H1 (cell line): ENCODE data around the gene RNF130.

Source experiments
- CBX5 ChIP-seq: fragments of 300-800, 300-1000 bp; sonication (generic); IDR thresholded peaks from 2 replicates; pipeline ENCODE4 v1.7.1; 2016; ENCODE audit warnings: antibody characterized with exemption, low read length, low read depth
- EZH2 ChIP-seq: fragments of 200-600 bp; sonication (generic); IDR thresholded peaks from 2 replicates; pipeline ENCODE4 v1.7.1; 2012; ENCODE audit warnings: low read depth, mild to moderate bottlenecking, moderate library complexity, low read length, inconsistent platforms; ENCODE audit not compliant: severe bottlenecking
- FOSL1 ChIP-seq: IDR thresholded peaks from 2 replicates; pipeline ENCODE4 v1.6.1; 2011; ENCODE audit warnings: mild to moderate bottlenecking, low read depth, low read length, moderate library complexity; ENCODE audit not compliant: insufficient read depth
- SAP30 ChIP-seq: fragments of 300-600 bp; sonication (generic); IDR thresholded peaks from 2 replicates; pipeline ENCODE4 v1.7.1; 2012; ENCODE audit warnings: low read length, moderate library complexity, mild to moderate bottlenecking, inconsistent platforms; ENCODE audit not compliant: insufficient read depth, insufficient replicate concordance
- SIX5 ChIP-seq: IDR thresholded peaks from 2 replicates; pipeline ENCODE4 v1.6.1; 2011; ENCODE audit warnings: mild to moderate bottlenecking, low read depth, low read length
- SRF ChIP-seq: IDR thresholded peaks from 2 replicates; pipeline ENCODE4 v1.6.1; 2011; ENCODE audit warnings: mild to moderate bottlenecking, low read depth, low read length, moderate library complexity
- ZNF274 ChIP-seq: IDR thresholded peaks from 2 replicates; pipeline ENCODE4 v1.7.0; 2012; ENCODE audit warnings: low read length, borderline replicate concordance; ENCODE audit errors: extremely low read depth
- TF ChIP-seq, protein P1 (sequence below), 3 experiments: IDR thresholded peaks; 1 replicate in 2 of 3; 2 replicates in 1 of 3; pipeline versions ENCODE4 v1.5.1 to v1.6.1; 2011; ENCODE audit warnings: low read length in 3 of 3, mild to moderate bottlenecking in 3 of 3, inconsistent platforms in 2 of 3, low read depth in 1 of 3, moderate library complexity in 1 of 3; ENCODE audit not compliant: insufficient read depth in 1 of 3; ENCODE audit errors: control extremely low read depth in 1 of 3
- TF ChIP-seq, protein P2 (sequence below): IDR thresholded peaks from 2 replicates; pipeline ENCODE4 v1.6.1; 2012; ENCODE audit warnings: inconsistent platforms
- TF ChIP-seq, protein P3 (sequence below): fragments of 300-600 bp; sonication (generic); IDR thresholded peaks from 2 replicates; pipeline ENCODE4 v1.7.1; 2012; ENCODE audit warnings: low read length, moderate library complexity, mild to moderate bottlenecking, inconsistent platforms; ENCODE audit not compliant: insufficient replicate concordance
- TF ChIP-seq, protein P4 (sequence below): IDR thresholded peaks from 2 replicates; pipeline ENCODE4 v1.6.1; 2011; ENCODE audit warnings: low read depth, mild to moderate bottlenecking, low read length; ENCODE audit not compliant: insufficient read depth

DNA sequence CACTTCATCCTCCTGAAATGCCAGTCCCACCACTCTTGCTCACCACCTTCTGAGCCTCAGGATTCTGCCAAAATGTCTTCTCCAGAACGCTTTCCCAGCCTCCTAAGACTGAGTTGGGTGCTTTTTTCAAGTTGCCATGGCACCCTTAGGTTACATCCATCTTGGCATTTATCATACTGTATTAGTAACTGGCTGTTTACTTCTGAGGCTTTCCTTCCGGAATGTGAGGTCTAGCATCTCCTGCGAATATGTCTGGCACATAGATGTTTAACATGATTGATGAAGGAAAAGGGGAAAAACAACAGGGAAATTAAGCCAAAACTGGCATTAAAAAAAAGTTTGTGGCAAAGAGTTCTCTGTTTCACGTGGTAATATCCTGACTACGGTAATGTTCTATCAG, 24.9 kb downstream of the RNF130 start:
- TF ChIP-seq FOSL1: no peak
- TF ChIP-seq, protein P1, sequence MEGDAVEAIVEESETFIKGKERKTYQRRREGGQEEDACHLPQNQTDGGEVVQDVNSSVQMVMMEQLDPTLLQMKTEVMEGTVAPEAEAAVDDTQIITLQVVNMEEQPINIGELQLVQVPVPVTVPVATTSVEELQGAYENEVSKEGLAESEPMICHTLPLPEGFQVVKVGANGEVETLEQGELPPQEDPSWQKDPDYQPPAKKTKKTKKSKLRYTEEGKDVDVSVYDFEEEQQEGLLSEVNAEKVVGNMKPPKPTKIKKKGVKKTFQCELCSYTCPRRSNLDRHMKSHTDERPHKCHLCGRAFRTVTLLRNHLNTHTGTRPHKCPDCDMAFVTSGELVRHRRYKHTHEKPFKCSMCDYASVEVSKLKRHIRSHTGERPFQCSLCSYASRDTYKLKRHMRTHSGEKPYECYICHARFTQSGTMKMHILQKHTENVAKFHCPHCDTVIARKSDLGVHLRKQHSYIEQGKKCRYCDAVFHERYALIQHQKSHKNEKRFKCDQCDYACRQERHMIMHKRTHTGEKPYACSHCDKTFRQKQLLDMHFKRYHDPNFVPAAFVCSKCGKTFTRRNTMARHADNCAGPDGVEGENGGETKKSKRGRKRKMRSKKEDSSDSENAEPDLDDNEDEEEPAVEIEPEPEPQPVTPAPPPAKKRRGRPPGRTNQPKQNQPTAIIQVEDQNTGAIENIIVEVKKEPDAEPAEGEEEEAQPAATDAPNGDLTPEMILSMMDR (IDR thresholded peaks at IDR 0.05; ENCODE audit: control extremely low read depth in 1 of 3, insufficient read depth in 1 of 3, low read depth in 1 of 3, low read length in 3 of 3): no peak
- no peak for TF ChIP-seq CBX5
- no peak for TF ChIP-seq SIX5
- TF ChIP-seq SAP30: no peak
- TF ChIP-seq, protein P2, sequence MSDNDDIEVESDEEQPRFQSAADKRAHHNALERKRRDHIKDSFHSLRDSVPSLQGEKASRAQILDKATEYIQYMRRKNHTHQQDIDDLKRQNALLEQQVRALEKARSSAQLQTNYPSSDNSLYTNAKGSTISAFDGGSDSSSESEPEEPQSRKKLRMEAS: no peak
- TF ChIP-seq, protein P3, sequence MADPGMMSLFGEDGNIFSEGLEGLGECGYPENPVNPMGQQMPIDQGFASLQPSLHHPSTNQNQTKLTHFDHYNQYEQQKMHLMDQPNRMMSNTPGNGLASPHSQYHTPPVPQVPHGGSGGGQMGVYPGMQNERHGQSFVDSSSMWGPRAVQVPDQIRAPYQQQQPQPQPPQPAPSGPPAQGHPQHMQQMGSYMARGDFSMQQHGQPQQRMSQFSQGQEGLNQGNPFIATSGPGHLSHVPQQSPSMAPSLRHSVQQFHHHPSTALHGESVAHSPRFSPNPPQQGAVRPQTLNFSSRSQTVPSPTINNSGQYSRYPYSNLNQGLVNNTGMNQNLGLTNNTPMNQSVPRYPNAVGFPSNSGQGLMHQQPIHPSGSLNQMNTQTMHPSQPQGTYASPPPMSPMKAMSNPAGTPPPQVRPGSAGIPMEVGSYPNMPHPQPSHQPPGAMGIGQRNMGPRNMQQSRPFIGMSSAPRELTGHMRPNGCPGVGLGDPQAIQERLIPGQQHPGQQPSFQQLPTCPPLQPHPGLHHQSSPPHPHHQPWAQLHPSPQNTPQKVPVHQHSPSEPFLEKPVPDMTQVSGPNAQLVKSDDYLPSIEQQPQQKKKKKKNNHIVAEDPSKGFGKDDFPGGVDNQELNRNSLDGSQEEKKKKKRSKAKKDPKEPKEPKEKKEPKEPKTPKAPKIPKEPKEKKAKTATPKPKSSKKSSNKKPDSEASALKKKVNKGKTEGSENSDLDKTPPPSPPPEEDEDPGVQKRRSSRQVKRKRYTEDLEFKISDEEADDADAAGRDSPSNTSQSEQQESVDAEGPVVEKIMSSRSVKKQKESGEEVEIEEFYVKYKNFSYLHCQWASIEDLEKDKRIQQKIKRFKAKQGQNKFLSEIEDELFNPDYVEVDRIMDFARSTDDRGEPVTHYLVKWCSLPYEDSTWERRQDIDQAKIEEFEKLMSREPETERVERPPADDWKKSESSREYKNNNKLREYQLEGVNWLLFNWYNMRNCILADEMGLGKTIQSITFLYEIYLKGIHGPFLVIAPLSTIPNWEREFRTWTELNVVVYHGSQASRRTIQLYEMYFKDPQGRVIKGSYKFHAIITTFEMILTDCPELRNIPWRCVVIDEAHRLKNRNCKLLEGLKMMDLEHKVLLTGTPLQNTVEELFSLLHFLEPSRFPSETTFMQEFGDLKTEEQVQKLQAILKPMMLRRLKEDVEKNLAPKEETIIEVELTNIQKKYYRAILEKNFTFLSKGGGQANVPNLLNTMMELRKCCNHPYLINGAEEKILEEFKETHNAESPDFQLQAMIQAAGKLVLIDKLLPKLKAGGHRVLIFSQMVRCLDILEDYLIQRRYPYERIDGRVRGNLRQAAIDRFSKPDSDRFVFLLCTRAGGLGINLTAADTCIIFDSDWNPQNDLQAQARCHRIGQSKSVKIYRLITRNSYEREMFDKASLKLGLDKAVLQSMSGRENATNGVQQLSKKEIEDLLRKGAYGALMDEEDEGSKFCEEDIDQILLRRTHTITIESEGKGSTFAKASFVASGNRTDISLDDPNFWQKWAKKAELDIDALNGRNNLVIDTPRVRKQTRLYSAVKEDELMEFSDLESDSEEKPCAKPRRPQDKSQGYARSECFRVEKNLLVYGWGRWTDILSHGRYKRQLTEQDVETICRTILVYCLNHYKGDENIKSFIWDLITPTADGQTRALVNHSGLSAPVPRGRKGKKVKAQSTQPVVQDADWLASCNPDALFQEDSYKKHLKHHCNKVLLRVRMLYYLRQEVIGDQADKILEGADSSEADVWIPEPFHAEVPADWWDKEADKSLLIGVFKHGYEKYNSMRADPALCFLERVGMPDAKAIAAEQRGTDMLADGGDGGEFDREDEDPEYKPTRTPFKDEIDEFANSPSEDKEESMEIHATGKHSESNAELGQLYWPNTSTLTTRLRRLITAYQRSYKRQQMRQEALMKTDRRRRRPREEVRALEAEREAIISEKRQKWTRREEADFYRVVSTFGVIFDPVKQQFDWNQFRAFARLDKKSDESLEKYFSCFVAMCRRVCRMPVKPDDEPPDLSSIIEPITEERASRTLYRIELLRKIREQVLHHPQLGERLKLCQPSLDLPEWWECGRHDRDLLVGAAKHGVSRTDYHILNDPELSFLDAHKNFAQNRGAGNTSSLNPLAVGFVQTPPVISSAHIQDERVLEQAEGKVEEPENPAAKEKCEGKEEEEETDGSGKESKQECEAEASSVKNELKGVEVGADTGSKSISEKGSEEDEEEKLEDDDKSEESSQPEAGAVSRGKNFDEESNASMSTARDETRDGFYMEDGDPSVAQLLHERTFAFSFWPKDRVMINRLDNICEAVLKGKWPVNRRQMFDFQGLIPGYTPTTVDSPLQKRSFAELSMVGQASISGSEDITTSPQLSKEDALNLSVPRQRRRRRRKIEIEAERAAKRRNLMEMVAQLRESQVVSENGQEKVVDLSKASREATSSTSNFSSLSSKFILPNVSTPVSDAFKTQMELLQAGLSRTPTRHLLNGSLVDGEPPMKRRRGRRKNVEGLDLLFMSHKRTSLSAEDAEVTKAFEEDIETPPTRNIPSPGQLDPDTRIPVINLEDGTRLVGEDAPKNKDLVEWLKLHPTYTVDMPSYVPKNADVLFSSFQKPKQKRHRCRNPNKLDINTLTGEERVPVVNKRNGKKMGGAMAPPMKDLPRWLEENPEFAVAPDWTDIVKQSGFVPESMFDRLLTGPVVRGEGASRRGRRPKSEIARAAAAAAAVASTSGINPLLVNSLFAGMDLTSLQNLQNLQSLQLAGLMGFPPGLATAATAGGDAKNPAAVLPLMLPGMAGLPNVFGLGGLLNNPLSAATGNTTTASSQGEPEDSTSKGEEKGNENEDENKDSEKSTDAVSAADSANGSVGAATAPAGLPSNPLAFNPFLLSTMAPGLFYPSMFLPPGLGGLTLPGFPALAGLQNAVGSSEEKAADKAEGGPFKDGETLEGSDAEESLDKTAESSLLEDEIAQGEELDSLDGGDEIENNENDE: no peak
- TF ChIP-seq EZH2: no peak
- TF ChIP-seq, protein P4, sequence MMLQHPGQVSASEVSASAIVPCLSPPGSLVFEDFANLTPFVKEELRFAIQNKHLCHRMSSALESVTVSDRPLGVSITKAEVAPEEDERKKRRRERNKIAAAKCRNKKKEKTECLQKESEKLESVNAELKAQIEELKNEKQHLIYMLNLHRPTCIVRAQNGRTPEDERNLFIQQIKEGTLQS: no peak
- TF ChIP-seq SRF: no peak
- no peak for TF ChIP-seq ZNF274
